GM19238 (cell line): Measurements from ENCODE around the gene FOXO4.
"Not testable (repeated sequence)": the region's sequence is repeated elsewhere in the genome, so short reads cannot be mapped to it uniquely, and the experiment has no call there.

Experiments
- DNase-seq: peaks from one replicate; pipeline ENCODE4 v3.0.0; 2011; ENCODE audit warnings: low spot score; ENCODE audit not compliant: insufficient read length

Gene FOXO4, protein sequence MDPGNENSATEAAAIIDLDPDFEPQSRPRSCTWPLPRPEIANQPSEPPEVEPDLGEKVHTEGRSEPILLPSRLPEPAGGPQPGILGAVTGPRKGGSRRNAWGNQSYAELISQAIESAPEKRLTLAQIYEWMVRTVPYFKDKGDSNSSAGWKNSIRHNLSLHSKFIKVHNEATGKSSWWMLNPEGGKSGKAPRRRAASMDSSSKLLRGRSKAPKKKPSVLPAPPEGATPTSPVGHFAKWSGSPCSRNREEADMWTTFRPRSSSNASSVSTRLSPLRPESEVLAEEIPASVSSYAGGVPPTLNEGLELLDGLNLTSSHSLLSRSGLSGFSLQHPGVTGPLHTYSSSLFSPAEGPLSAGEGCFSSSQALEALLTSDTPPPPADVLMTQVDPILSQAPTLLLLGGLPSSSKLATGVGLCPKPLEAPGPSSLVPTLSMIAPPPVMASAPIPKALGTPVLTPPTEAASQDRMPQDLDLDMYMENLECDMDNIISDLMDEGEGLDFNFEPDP

DNA sequence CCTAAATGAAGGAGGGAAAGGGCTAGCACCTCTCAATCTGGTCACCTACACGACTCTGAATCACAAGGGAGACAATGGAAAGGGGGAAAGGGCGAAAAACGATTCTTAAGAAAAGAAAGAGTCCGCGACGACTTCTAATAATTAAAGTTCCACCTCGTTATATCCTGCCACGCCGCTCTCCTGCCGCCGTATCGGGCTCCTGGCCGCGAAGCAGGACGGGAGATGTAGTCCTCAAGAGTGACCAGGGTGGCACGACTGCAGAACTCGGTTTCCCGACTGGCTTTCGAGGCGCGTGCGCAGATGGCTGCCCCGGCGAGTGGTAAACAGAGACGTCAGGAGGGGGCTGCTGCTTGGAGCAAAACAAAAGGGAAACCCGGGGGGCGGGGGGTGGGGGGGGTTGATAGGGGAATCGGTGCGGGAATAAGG lies at the start of gene FOXO4:
FOXO4 (plus strand) TSS at position 297 of the 426 bp plus-strand sequence. CDS start 678 bp downstream, outside the sequence.
- DNase-seq, result peak; percentile 75

DNA sequence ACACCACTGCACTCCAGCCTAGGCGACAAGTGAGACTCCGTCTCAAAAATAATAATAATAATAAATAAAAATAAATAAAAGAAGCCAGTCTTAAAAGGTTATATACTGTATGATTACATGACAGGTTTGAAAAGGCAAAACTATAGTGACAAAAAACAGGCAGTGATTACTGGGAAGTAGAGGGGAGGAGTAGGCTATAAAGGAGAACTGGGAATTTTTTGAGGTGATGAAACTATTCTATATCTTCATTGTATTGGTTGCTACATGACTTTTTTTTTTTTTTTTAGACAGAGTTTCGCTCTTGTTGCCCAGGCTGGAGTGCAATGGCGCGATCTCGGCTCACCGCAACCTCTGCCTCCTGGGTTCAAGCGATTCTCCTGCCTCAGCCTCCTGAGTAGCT lies 47.8 kb upstream of the FOXO4 start:
- DNase-seq, result not testable (repeated sequence)

DNA sequence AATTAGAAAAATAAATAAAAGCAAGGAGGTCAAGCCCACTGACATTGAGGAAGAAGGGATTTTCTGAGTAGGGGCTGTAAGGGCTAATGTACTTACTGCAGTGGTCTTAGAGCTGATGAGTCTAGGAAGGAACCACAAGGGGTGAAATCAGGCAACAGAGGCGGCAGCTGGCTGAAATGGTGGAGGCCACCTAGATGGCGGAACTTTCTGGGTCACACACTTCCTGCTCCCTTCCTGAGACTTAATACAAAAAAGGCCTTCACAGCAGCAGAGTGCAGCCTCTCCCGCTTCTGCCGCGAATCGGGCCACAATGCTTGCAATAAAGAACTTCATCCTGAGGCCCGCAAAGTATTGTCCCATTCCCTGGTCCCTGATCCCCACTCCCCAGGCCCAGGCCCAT lies 42.9 kb upstream of the FOXO4 start:
- DNase-seq, result no peak

DNA sequence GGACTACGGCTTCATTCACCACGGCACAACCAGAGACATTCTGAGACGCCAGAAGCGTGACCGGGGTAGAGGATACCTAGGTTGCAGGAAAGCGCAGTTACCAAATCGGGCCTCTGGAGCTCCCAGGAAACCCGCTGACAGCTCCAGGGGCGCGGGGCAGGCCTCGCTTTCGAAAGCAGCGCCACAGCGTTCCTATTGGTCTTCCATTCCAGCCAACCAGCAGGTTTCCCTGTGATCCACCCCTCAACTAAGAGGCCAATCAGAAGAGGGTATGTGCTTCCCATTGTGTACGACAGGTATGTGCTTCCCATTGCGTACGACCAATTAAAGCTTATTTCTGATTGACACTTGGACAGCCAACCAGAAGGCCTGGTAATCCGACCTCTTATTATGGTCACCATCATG lies 42.4 kb upstream of the FOXO4 start:
- peak; percentile 24 for DNase-seq

DNA sequence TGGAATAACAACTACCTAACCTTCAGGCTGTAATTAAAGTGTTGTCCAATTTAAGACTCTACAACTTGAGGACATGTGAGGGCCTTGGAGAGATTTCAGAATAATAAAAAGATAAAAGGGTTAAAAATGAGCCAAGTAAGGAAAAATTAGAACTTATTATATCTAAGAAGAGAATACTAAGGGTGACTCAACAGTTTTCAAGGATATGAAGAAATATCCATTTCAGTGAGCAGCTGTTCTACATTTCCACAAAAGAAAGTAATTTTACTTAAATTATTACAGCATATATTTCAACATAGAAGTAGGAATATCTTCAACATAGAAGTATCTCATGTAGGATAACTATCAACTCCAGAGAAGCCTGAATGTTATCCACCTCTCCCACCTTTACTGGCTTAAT lies 38.8 kb upstream of the FOXO4 start:
- no peak for DNase-seq

DNA sequence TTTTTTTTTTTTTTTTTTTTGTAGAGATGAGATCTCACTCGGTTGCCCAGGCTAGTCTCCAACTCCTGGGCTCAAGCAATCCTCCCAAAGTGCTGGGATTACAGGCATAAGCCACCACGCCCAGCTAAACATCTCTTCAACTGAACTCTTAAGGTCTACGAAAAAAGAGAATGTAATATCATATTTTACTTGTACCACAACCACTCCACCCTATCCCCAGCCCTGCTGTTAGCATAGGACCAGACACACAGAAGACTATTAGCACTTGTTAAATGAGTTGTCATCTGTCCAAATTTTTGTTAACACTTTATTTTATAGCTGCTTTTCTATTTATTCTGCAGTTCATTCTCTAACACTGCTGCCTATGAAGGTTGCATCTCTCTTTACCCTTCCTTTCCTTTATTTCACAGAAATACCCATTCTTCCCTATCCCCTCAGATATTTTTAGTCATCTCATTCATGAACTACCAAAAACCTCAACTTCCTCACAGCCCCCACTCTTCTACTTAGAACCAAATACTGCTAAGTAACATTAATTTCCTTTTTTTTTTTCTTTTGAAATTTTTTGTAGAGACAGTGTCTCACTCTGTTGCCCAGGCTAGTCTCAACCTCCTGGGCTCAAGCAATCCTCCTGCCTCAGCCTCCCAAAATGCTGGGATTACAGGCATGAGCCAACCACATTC lies 37.7 kb upstream of the FOXO4 start:
- no peak for DNase-seq

DNA sequence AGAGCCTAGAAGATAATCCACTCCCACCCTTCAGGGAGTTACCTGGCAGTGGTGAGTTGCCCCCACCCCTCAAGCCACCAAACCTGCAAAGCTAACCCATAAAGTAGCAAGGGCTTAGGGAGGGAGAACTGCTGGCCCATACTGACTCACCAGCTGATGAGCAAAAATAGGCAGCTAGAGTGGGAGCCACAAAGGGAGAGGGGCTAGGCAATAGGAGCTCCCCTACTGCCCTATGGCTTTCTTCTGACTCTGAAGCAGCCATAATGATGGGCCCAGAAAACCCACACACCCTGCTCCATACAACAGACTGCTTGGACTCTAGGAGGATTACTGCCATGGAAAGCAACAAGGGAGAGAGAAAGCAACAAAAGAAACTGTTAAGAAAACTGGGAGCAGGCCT lies 35.5 kb upstream of the FOXO4 start:
- no peak for DNase-seq

DNA sequence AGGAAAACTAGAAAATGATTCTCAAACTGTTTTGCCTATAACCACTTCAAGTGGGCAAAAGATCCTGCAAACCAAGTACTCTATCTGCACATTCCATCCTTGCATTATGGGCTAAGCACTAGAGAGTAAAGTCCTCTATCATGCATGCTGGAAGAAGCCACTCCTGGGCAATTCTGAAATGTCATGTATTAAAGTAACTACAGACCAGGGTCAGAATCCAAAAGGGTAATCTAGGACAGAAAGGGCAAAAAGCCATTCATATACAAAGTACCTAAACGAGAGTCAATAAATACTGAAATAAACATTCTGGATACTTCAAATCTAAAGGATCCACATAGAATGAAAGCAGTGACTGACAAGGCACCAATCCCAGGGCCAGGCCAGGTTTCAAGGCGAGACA lies 28.6 kb upstream of the FOXO4 start:
- no peak for DNase-seq

DNA sequence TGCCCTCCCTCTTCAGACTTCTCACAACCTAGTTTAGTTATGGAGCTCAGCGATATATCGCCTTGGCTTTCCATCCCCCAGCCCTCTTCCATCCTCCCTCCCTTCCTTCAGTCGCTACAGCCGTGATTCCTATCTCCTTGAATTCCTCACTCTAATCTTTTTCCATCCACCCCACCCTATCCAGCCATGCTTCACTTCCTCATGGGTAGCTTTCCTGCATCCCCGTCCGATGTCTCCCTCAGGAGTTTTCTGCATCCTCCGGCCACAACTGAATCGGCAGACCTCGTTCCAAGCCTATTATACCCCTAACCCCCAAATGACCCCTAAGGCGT lies 28.0 kb upstream of the FOXO4 start:
- DNase-seq, result no peak

DNA sequence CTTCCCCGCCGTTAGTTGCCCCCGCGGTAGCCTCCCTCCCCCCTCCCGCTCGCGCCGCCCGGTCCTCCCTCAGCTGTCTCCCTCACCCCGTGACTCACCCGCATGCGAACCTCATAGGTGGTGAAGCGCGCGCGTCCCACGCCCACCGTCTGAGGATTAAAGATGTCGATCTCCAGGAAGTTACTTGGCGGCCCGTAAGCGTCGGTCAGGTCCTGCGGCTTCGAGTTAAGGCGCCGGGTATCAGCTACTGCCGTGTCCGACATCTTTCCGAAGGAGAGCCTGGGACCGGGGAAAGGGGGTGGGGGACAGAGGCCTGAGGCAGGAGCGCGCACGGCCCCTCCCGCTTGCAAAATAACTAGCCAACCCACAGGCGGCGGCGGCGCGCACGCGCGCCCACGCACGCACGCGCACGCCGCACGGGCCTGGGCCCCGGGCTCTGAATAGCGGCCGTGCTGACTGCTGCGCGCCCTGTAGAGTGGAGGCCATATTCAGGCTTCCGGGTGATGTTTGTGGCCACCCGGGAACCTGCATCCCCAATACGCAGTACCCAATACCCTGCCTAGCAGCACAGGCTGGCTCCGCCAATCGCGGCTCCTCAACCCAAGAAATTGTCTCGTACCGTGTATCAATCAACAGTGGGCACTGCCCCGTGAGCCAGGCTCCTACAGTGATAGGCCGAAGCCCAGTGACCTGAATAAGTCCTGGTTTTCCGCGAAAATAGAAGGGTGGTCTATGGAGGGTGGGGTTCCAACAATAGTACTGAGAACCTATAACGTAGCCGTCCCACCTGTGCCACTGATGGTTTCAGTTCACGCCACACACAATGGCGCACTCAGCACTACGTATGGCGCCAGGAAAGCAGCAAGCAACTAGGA lies 27.4 kb upstream of the FOXO4 start, which contains the start of gene SNX12:
SNX12 (minus strand) TSS at position 291 of the 875 bp plus-strand sequence; CDS start at position 263, 28 bp downstream.
- peak; percentile 72 for DNase-seq

DNA sequence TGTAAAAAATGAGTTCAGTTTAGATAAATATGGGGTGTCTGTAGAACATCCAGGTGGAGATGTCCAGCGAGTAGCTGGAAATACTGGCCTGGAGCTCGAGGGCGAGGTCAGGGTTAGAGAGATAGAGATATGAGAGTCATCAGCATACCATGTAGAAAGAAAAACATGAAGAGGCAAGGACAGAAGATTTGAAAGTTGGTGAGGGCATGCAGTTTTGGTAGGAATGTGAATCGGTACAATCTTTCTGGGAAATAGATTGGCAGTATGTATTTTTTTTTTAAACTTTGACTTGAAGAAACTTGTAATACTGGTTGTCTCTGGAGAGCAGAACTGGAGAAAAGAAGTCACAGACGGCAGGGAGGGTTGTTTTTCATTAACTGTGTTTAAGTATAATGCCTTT lies 25.1 kb upstream of the FOXO4 start:
- no peak for DNase-seq

DNA sequence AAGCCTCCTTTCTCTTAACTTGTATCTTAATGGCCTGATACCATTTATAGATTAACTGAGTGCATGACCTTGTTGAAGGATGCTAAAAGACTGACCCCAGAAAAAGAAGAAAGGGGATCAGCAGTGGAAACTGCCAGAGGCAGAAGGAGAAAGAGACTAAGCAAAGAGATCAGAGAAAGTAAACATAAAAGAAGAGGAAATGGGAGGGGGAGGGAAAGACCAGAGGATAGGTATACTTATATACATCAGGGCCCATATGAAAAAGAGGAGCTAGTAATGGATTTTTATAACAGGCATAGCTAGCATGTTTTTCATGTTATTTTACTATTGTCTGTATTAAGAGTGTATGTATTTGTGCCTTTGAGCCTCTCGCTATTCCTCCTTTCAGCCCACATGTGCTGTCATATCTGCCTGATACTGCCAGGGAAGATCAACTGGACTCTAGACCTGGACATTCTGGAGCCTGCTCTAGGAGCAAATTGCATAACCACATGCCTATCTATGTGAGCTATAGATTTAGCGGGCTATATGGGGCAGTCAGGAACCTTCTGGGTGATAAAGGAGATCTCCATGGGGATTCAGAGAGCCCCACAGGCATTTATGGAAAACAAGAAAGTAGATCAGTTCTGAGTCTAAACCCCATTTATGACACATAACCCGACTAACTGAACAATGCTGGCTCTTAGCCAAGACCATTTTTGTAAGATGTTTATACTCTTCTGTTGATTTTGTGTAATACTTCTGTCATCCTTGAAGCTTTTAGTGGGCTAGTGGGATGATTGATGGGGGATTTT lies 14.1 kb upstream of the FOXO4 start:
- DNase-seq, result no peak

DNA sequence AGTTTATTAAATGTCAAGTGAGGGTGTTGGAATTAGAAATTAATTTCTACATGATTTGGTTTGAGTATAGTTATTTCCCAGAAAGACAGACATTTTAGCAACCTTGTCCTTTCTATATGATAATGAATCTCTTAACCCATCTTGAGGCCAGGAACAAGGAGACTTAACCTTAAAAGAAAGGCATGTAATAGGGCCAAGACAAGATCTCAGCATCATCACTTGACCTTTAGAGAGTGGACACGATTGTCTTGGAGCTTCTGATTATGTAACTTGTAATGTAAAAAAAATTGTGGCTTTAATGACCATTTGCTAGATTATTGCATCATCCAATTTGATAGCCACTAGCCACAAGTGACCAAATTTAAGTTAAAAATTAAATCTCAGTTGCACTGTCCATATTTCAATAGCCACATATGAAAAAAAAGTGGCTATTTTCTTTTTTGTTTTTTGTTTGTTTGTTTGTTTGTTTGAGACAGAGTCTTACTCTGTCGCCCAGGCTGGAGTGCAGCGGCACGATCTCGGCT lies 13.5 kb upstream of the FOXO4 start:
- no peak for DNase-seq

DNA sequence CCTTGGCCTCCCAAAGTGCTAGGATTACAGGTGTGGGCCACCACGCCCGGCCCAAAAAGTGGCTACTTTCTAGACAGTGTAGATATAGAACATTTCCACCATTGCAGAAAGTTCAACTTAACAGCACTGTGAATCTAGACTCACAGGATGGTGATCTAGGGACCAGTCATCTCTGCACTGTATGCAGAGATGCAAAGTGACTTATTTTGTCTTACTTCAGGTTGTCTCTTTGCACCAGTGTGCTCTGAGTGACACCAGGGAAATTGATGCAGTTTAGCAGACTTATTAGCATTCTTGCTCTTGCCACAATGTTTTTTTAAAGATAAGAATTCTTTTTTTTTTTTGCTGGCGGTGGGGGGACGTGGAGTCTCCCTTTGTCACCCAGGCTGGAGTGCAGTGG lies 12.8 kb upstream of the FOXO4 start:
- no peak for DNase-seq

DNA sequence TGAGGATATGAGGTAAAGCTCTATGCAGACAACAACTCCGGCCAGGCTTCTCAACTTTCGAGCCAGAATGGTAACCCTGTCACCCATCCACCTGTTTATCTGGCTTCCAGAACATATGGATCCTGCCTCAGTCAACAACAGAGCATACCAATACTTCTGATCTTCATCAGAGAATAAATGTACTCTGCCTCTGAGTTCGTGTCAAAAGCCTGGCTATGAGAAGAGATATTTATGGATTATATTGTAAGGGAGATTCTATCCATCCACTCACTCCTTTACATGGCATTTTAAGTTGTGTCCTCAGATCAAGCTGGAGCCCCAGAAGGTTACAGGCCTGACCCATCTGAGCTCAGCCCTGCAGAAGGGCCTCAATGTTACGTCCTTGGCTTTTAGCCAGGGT lies 9.8 kb upstream of the FOXO4 start:
- no peak for DNase-seq

DNA sequence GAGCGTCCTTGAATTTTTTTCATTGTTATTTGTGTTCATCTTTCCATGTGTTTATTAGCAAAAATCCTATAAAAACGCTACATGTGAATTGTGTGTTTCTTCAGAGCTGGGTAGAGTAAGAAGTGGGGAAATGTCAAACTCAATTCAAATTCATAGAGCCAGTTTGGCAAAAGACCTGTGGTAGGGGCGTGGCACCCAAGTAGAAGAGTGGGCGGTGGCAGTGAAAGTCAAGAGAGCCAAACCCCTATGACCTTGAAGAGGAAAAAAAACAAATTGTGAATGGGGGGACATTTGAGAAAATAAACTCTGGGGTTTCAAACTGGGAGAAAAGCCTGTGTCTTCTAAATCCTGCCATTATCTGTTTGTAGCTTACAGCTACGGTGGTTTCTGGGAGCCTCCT lies 4.4 kb upstream of the FOXO4 start:
- no peak for DNase-seq

DNA sequence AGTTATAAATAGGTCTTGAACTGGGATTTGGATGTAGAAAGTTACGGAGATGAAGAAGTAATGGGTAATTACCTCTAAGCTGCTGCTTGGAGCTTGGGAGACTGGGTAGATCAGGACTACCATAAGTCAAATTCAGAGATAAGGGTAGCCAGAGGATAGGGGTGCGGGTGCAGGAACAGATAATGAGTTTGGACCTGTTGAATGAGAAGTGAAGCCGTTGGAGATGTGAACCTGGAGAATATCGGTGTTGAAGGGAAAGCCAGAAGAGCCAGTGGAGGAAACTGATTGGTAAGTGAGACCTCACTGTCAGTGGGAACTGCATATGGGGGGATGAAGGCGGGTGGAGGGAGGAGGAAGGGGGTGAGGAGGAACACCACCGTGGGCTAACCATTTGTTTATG lies 618 bp upstream of the FOXO4 start:
- no peak for DNase-seq

DNA sequence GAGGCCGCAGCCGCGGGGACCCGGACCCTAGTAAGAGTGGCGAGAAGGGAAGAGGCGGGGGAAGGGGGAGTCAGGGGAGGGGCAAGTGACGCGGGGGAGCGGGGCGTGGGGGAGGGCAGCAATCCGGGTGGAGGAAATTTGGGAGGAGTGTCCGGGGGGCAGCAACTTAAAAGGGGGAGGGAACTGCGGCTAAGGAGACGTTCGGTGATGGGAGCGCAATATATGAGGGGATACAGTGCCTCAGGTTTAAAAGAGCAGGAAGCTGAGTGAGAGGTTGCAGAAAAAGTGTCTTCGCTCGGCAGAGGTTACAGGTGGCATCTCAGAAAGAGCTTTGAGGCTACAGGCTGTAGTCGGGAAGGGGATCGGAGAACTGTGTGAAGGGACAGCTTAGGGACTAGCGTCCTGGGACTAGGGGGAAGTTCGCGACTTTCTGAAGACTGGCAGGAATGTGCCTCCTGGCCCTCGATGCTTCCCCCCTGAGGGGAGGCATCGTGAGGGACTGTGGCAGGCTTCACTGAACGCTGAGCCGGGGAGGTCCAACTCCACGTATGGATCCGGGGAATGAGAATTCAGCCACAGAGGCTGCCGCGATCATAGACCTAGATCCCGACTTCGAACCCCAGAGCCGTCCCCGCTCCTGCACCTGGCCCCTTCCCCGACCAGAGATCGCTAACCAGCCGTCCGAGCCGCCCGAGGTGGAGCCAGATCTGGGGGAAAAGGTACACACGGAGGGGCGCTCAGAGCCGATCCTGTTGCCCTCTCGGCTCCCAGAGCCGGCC lies 519 bp downstream of the FOXO4 start:
- DNase-seq, result peak; percentile 29

DNA sequence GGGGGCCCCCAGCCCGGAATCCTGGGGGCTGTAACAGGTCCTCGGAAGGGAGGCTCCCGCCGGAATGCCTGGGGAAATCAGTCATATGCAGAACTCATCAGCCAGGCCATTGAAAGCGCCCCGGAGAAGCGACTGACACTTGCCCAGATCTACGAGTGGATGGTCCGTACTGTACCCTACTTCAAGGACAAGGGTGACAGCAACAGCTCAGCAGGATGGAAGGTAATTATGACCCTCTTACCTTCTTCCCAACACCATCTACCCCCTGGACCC lies 1.0 kb downstream of the FOXO4 start:
- DNase-seq, result no peak

DNA sequence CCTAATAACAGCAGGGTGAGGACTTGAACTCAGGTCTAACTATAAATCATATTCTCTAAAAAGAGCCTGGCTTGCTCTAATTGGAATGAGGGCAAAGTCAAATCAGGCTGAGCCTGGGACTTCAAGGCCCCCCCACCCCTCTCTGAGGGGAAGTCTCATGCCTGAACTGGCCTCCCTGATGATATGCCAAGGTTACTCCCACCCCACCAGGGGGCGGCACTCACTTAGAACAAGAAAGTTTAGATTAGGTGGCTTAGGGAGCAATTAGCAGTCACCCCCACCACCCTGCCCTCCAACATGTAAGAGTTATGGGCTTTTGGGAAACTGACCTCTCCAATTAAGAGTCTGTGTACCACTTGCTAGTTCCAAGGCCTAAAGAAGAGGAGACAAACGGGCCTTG lies 2.7 kb downstream of the FOXO4 start:
- DNase-seq, result no peak
